Fibroblast of villous mesenchyme (primary cell): Measurements from ENCODE around the gene DMXL1. TPM values are rescaled to one million over a fixed set of nuclear protein-coding genes. Genes with fewer than 3 reads are reported as not detected.

Experiments
- DNase-seq: peaks from one replicate; pipeline ENCODE4 v3.0.0-alpha.2; 2010; ENCODE audit warnings: low read depth
- H3K4me3 ChIP-seq: 2 replicates; pipeline ENCODE4 v1.5.1; 2011; ENCODE audit warnings: low read depth, mild to moderate bottlenecking, low read length
- small RNA-seq: library from RNA; depleted of rRNA; stranded (forward); fragments of <200 nt; gene quantifications from one replicate; pipeline ENCODE3, GENCODE V24; 2012
- total RNA-seq: library from RNA; depleted of rRNA; stranded (reverse); fragments of >200 nt; gene quantifications from 2 replicates; pipeline ENCODE4 v1.2.3, GENCODE V29; 2012
- TF ChIP-seq, protein P1 (sequence below): IDR thresholded peaks from 2 replicates; pipeline ENCODE4 v1.5.1; 2012; ENCODE audit warnings: low read depth, mild to moderate bottlenecking, low read length; ENCODE audit not compliant: insufficient read depth

The DMXL1 gene
- total RNA-seq, 1 donor: 54.8 TPM

DNA sequence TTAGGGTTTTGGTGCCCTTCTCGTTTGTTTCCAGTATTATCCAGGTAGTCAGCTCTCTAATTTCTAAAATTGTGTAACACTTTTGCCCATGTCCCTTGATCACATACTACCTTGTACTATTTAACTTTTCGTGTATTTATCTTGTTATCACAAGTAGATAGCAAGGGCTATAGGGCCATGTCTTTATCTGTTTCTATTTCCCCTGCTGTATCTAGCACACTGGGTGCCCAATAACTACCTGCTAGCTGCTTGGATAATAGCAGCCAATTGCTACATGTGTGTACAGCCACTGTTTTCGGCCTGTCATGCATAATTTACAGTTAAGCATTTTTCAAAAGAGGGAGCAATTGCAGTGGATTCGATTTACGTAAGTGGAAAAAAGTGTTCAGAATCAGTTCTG is 220.2 kb downstream of the DMXL1 start:
- DNase-seq: no peak
- H3K4me3 ChIP-seq: no peak overlapping the region
- TF ChIP-seq, protein P1, sequence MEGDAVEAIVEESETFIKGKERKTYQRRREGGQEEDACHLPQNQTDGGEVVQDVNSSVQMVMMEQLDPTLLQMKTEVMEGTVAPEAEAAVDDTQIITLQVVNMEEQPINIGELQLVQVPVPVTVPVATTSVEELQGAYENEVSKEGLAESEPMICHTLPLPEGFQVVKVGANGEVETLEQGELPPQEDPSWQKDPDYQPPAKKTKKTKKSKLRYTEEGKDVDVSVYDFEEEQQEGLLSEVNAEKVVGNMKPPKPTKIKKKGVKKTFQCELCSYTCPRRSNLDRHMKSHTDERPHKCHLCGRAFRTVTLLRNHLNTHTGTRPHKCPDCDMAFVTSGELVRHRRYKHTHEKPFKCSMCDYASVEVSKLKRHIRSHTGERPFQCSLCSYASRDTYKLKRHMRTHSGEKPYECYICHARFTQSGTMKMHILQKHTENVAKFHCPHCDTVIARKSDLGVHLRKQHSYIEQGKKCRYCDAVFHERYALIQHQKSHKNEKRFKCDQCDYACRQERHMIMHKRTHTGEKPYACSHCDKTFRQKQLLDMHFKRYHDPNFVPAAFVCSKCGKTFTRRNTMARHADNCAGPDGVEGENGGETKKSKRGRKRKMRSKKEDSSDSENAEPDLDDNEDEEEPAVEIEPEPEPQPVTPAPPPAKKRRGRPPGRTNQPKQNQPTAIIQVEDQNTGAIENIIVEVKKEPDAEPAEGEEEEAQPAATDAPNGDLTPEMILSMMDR: no peak

DNA sequence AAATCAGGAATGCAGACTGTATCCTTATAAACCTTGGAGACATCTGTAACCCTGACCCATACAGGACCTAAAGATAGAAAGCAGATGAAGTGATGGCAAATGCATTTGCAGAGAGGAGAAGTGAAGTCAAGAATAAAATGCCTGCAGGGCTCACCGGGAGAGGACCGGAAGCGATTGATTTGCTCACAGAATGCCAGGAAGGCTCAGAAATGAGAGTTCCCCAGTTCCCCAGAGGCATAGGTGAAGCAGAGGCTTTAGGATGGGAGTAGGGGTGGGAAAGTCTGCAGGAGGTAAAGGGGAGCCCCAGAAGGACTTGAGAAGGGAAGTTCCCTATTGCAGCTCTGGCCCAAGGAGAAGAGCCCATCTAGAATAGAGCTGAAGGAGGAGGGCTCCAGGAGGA is 221.0 kb downstream of the DMXL1 start:
- TF ChIP-seq, protein P1: no peak
- no peak for DNase-seq
- no peak overlapping the region for H3K4me3 ChIP-seq

DNA sequence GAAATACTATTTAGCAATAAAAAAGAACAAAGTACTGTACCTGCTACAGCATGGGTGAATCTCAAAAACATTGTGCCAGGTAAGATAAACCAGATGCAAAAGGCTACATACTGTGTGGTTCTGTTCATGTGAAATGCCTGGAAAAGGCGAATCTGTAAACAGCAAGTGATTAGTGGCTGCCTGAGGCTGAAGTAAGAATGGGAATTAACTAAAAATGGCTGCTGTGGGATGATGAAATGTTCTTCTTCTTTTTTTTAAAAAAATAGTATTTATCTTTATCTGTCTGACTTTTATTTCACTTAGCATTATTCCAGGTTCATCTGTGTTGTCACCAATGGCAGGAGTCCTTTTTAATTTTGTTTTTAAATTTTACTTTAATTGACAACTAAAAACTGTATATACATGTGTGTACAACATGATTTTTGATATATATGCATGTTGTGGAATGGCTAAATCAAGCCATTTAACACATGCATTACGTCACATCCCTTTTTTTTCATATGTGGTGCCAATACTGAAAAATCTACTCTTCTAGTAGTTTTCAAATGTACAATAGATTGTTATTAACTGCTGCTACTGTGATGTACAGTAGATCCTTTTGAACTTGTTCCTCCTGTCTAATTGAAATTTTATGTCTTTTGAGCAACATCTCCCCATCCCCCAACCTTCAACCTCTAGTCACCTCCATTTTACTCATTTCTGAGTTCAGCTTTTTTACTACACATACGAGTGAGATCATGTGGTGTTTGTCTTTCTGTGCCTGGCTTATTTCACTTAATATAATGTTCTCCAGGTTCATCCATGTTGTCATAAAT is 222.0 kb downstream of the DMXL1 start:
- no peak for DNase-seq
- H3K4me3 ChIP-seq: no peak overlapping the region
- TF ChIP-seq, protein P1: no peak

DNA sequence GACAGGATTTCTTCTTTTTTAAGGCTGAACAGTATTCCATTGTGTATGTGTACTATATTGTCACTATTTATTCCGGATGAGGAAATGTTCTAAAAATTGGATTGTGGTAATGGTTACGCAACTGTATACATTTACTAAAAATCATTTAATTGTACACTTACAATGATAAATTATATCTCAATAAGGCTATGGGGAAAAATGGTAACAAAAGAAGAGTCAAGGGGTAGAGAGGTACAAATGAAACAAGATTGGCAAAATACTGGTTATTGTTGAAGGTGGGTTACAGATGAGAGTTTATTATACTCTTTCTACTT is 222.6 kb downstream of the DMXL1 start:
- no peak for DNase-seq
- no peak overlapping the region for H3K4me3 ChIP-seq
- TF ChIP-seq, protein P1: no peak

Small RNA genes within 50 kb of the gene (small RNA-seq; reads per million reads assigned to genes)
- gene LAMTOR3P2: not detected
- not detected for gene MIR5706
- gene RNU6-701P: not detected

Other genes with a start within 250 kb of the DMXL1 start
- gene DTWD2, start 82.5 kb upstream of the DMXL1 start, total RNA-seq: 10.6 and 10.8 TPM in 2 replicates